ENCODE data around the gene NFE2L3. TPM values are rescaled to one million over a fixed set of nuclear protein-coding genes. Genes with fewer than 3 reads are reported as not detected.
"Not testable (repeated sequence)": the region's sequence is repeated elsewhere in the genome, so short reads cannot be mapped to it uniquely, and the experiment has no call there.

NFE2L3 gene
- total and polyA plus RNA-seq, 2 of the 8 experiments (the other 6 are each of a cell fraction or from before 2014, with no cell fraction given) = 64.9 to 76.5 TPM

DNA sequence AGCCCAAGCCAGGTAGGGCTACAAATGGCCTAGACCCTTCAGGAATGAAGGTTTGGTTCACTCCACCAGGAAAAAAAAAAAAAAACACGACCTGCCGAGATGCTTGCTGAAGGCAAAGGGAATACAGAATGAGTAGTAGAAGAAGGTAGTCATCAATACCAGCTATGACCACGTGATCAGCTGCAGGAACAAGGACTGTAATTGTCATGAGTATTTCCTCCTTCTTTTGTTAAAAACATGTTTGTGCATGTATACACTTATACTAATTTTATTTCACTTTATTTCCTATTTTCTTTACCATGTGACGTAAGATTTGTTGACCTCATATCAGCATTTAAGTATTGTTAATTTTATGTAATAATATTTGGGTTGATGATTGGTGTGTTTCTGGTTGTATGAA, 27.2 kb upstream of the NFE2L3 start:
- H4K8ac ChIP-seq (ENCODE audit: extremely low read depth, insufficient read depth, low read length); H4K91ac ChIP-seq (replicated peaks; ENCODE audit: insufficient read length, low read length); POLR2A ChIA-PET (ENCODE audit: partially characterized antibody); H2BK12ac ChIP-seq (ENCODE audit: low read depth, low read length); H2AK5ac ChIP-seq (ENCODE audit: low read depth, low read length); DNase-seq (ENCODE audit: low read depth in 1 of 2, low spot score in 2 of 2); H2BK15ac ChIP-seq (ENCODE audit: low read length); H3K4me2 ChIP-seq (ENCODE audit: insufficient read depth in 1 of 2, low read depth in 2 of 2, low read length in 2 of 2); H4K20me1 ChIP-seq (replicated peaks in 1 of 2; ENCODE audit: control insufficient read depth in 1 of 2, insufficient read depth in 2 of 2, low read length in 2 of 2); CTCF ChIA-PET (ENCODE audit: partially characterized antibody); H3K9me3 ChIP-seq (ENCODE audit: insufficient read depth in 2 of 2, low read depth in 1 of 2, low read length in 1 of 2); H3K23ac ChIP-seq (ENCODE audit: insufficient read length); H4K5ac ChIP-seq (ENCODE audit: insufficient read length, low read depth, low read length); H2BK120ac ChIP-seq (replicated peaks; ENCODE audit: low read depth, low read length); H3K79me2 ChIP-seq (ENCODE audit: control insufficient read depth in 1 of 2, insufficient read depth in 2 of 2, low read length in 2 of 2); H2AFZ ChIP-seq (ENCODE audit: low read length); H3K14ac ChIP-seq (ENCODE audit: insufficient read length); H3K56ac ChIP-seq (replicated peaks; ENCODE audit: insufficient read length, low read depth, low read length); H3K23me2 ChIP-seq (ENCODE audit: low read depth, low read length); H3K27ac ChIP-seq (ENCODE audit: low read depth, low read length); H3K4ac ChIP-seq (replicated peaks; ENCODE audit: insufficient read length, low read depth, low read length); H3K18ac ChIP-seq (ENCODE audit: extremely low read depth, low read length); H3K79me1 ChIP-seq (ENCODE audit: low read depth, low read length); H3K4me1 ChIP-seq (replicated peaks in 1 of 4; ENCODE audit: control insufficient read depth in 3 of 4, insufficient read depth in 4 of 4, low read length in 3 of 4); FAIRE-seq; H3K36me3 ChIP-seq (ENCODE audit: control insufficient read depth in 2 of 4, insufficient read depth in 4 of 4, low read length in 3 of 4); H2BK5ac ChIP-seq (ENCODE audit: low read depth, low read length); H2BK20ac ChIP-seq (ENCODE audit: low read length); H3K9ac ChIP-seq (replicated peaks in 1 of 4; ENCODE audit: extremely low read depth in 1 of 4, low read depth in 3 of 4, low read length in 3 of 4); H3K4me3 ChIP-seq (ENCODE audit: extremely low read depth in 1 of 4, insufficient read depth in 2 of 4, low read depth in 3 of 4, low read length in 4 of 4); H3K27me3 ChIP-seq (replicated peaks in 1 of 4; ENCODE audit: control insufficient read depth in 3 of 4, extremely low read depth in 1 of 4, insufficient read depth in 3 of 4, low read length in 3 of 4): not testable (repeated sequence)
- 94% methylated on average over 4 of the region's 4 CpGs; no CpG with 5 or more reads in 1 of the 2 experiments for WGBS, 2 experiments (ENCODE audit: extremely low coverage in 1 of 2, insufficient coverage in 1 of 2, insufficient read length in 1 of 2, insufficient replicate concordance in 2 of 2, low coverage in 1 of 2, low lambda C conversion rate in 2 of 2, missing lambda C conversion rate in 1 of 2)
